ENCODE data around the gene CEL. TPM values are rescaled to one million over a fixed set of nuclear protein-coding genes. Genes with fewer than 3 reads are reported as not detected.

The CEL gene
- total and polyA plus RNA-seq, 2 donors: 0.76 to 3.2 TPM

GRCh38 chr9:133114886-133115603, 53.3 kb downstream of the CEL start:
- peak in 1 of 9 donors; percentile 34 for DNase-seq (ENCODE audit: low read depth in 6 of 9, low spot score in 9 of 9)
- Histone ChIP-seq H3K4me3 (ENCODE audit: low read length in 2 of 2) (no peak overlapping the region), H3K4me1 (ENCODE audit: control insufficient read depth in 2 of 2, insufficient read depth in 2 of 2, low read length in 2 of 2) (peaks cover 15 to 60% of the 10 kb centered on the region in 2 donors), H3K27ac (ENCODE audit: low read depth in 1 of 2, low read length in 1 of 2) (no peak overlapping the region), H3K36me3 (ENCODE audit: control insufficient read depth in 2 of 2, insufficient read depth in 2 of 2, low read length in 1 of 2) (peaks cover 6 to 9% of the 10 kb centered on the region in 2 donors), H3K27me3 (ENCODE audit: control insufficient read depth in 2 of 2, insufficient read depth in 1 of 2, low read length in 1 of 2) (peaks cover 0 to 5% of the 10 kb centered on the region in 2 donors), H3K9me3 (ENCODE audit: control insufficient read depth in 2 of 2, insufficient read depth in 1 of 2, low read length in 1 of 2) (no peaks in the 10 kb centered on the region)
- 85% methylated on average over 19 of the region's 19 CpGs for WGBS

- DNase-seq (ENCODE audit: low read depth in 6 of 9, low spot score in 9 of 9): peak in 1 of 9 donors; percentile 31
- peaks cover 0 to 9% of the 10 kb centered on the region in 2 donors for H3K27me3 ChIP-seq (ENCODE audit: control insufficient read depth in 2 of 2, insufficient read depth in 1 of 2, low read length in 1 of 2)
- H3K36me3 ChIP-seq (ENCODE audit: control insufficient read depth in 2 of 2, insufficient read depth in 2 of 2, low read length in 1 of 2): peaks cover 3 to 4% of the 10 kb centered on the region in 2 donors
- H3K4me1 ChIP-seq (ENCODE audit: control insufficient read depth in 2 of 2, insufficient read depth in 2 of 2, low read length in 2 of 2): peaks cover 15 to 67% of the 10 kb centered on the region in 2 donors
- H3K4me3 ChIP-seq (ENCODE audit: low read length in 2 of 2): no peak overlapping the region
- WGBS: 95% methylated on average over 32 of the region's 32 CpGs
- H3K9me3 ChIP-seq (ENCODE audit: control insufficient read depth in 2 of 2, insufficient read depth in 1 of 2, low read length in 1 of 2): no peaks in the 10 kb centered on the region
- no peak overlapping the region for H3K27ac ChIP-seq (ENCODE audit: low read depth in 1 of 2, low read length in 1 of 2)
Observed at GRCh38 chr9:133115604-133116345, 54.0 kb downstream of the CEL start.

- DNase-seq (ENCODE audit: low read depth in 6 of 9, low spot score in 9 of 9): no peak
- Histone ChIP-seq H3K27me3 (ENCODE audit: control insufficient read depth in 2 of 2, insufficient read depth in 1 of 2, low read length in 1 of 2) (peaks cover 0 to 9% of the 10 kb centered on the region in 2 donors), H3K4me3 (ENCODE audit: low read length in 2 of 2) (no peak overlapping the region), H3K36me3 (ENCODE audit: control insufficient read depth in 2 of 2, insufficient read depth in 2 of 2, low read length in 1 of 2) (peaks cover 3% of the 10 kb centered on the region in 2 donors), H3K9me3 (ENCODE audit: control insufficient read depth in 2 of 2, insufficient read depth in 1 of 2, low read length in 1 of 2) (no peaks in the 10 kb centered on the region), H3K27ac (ENCODE audit: low read depth in 1 of 2, low read length in 1 of 2) (no peak overlapping the region), H3K4me1 (ENCODE audit: control insufficient read depth in 2 of 2, insufficient read depth in 2 of 2, low read length in 2 of 2) (peaks cover 18 to 70% of the 10 kb centered on the region in 2 donors)
- 95% methylated on average over 20 of the region's 20 CpGs for WGBS
Observed at GRCh38 chr9:133116346-133117231, 54.8 kb downstream of the CEL start.

- peaks cover 17 to 67% of the 10 kb centered on the region in 2 donors for H3K4me1 ChIP-seq (ENCODE audit: control insufficient read depth in 2 of 2, insufficient read depth in 2 of 2, low read length in 2 of 2)
- H3K27me3 ChIP-seq (ENCODE audit: control insufficient read depth in 2 of 2, insufficient read depth in 1 of 2, low read length in 1 of 2): peaks cover 0 to 9% of the 10 kb centered on the region in 2 donors
- DNase-seq (ENCODE audit: low read depth in 6 of 9, low spot score in 9 of 9): no peak
- H3K4me3 ChIP-seq (ENCODE audit: low read length in 2 of 2): no peak overlapping the region
- H3K36me3 ChIP-seq (ENCODE audit: control insufficient read depth in 2 of 2, insufficient read depth in 2 of 2, low read length in 1 of 2): no peaks in the 10 kb centered on the region
- 94% methylated on average over 18 of the region's 18 CpGs for WGBS
- no peaks in the 10 kb centered on the region for H3K9me3 ChIP-seq (ENCODE audit: control insufficient read depth in 2 of 2, insufficient read depth in 1 of 2, low read length in 1 of 2)
- H3K27ac ChIP-seq (ENCODE audit: low read depth in 1 of 2, low read length in 1 of 2): no peak overlapping the region
Observed at GRCh38 chr9:133117271-133118178, 55.7 kb downstream of the CEL start.

GRCh38 chr9:133118179-133118520, 56.4 kb downstream of the CEL start:
- no peak for DNase-seq (ENCODE audit: low read depth in 6 of 9, low spot score in 9 of 9)
- H3K27ac ChIP-seq (ENCODE audit: low read depth in 1 of 2, low read length in 1 of 2): no peak overlapping the region
- H3K36me3 ChIP-seq (ENCODE audit: control insufficient read depth in 2 of 2, insufficient read depth in 2 of 2, low read length in 1 of 2): no peaks in the 10 kb centered on the region
- H3K4me3 ChIP-seq (ENCODE audit: low read length in 2 of 2): no peak overlapping the region
- no peaks in the 10 kb centered on the region for H3K9me3 ChIP-seq (ENCODE audit: control insufficient read depth in 2 of 2, insufficient read depth in 1 of 2, low read length in 1 of 2)
- peaks cover 14 to 67% of the 10 kb centered on the region in 2 donors for H3K4me1 ChIP-seq (ENCODE audit: control insufficient read depth in 2 of 2, insufficient read depth in 2 of 2, low read length in 2 of 2)
- 97% methylated on average over 3 of the region's 3 CpGs for WGBS
- peaks cover 0 to 9% of the 10 kb centered on the region in 2 donors for H3K27me3 ChIP-seq (ENCODE audit: control insufficient read depth in 2 of 2, insufficient read depth in 1 of 2, low read length in 1 of 2)

- Histone ChIP-seq H3K27ac (ENCODE audit: low read depth in 1 of 2, low read length in 1 of 2) (peak overlapping the region in 1 of 2 donors; percentile 18), H3K4me3 (ENCODE audit: low read length in 2 of 2) (no peak overlapping the region), H3K36me3 (ENCODE audit: control insufficient read depth in 2 of 2, insufficient read depth in 2 of 2, low read length in 1 of 2) (no peaks in the 10 kb centered on the region), H3K4me1 (ENCODE audit: control insufficient read depth in 2 of 2, insufficient read depth in 2 of 2, low read length in 2 of 2) (peaks cover 12 to 66% of the 10 kb centered on the region in 2 donors), H3K27me3 (ENCODE audit: control insufficient read depth in 2 of 2, insufficient read depth in 1 of 2, low read length in 1 of 2) (peaks cover 0 to 9% of the 10 kb centered on the region in 2 donors), H3K9me3 (ENCODE audit: control insufficient read depth in 2 of 2, insufficient read depth in 1 of 2, low read length in 1 of 2) (no peaks in the 10 kb centered on the region)
- DNase-seq (ENCODE audit: low read depth in 6 of 9, low spot score in 9 of 9): no peak
- whole genome bisulfite sequencing: 95% methylated on average over 3 of the region's 3 CpGs
Observed at GRCh38 chr9:133118568-133118967, 56.8 kb downstream of the CEL start.

GRCh38 chr9:133119103-133119845, 57.5 kb downstream of the CEL start:
- peak overlapping the region in 1 of 2 donors; percentile 14 for H3K4me3 ChIP-seq (ENCODE audit: low read length in 2 of 2)
- peak overlapping the region; percentile 27 to 42 for H3K27ac ChIP-seq (ENCODE audit: low read depth in 1 of 2, low read length in 1 of 2)
- peaks cover 0 to 9% of the 10 kb centered on the region in 2 donors for H3K27me3 ChIP-seq (ENCODE audit: control insufficient read depth in 2 of 2, insufficient read depth in 1 of 2, low read length in 1 of 2)
- H3K9me3 ChIP-seq (ENCODE audit: control insufficient read depth in 2 of 2, insufficient read depth in 1 of 2, low read length in 1 of 2): no peaks in the 10 kb centered on the region
- 94% methylated on average over 21 of the region's 21 CpGs for WGBS
- peaks cover 5 to 59% of the 10 kb centered on the region in 2 donors for H3K4me1 ChIP-seq (ENCODE audit: control insufficient read depth in 2 of 2, insufficient read depth in 2 of 2, low read length in 2 of 2)
- no peak for DNase-seq (ENCODE audit: low read depth in 6 of 9, low spot score in 9 of 9)
- H3K36me3 ChIP-seq (ENCODE audit: control insufficient read depth in 2 of 2, insufficient read depth in 2 of 2, low read length in 1 of 2): no peaks in the 10 kb centered on the region

Measured in thymus (tissue), 11 donors.